ENCODE results near the gene TLE6. TPM values are rescaled to one million over a fixed set of nuclear protein-coding genes. Genes with fewer than 3 reads are reported as not detected.

TLE6 gene
- total RNA-seq, 6 donors from 2014 or later, result 4.1 to 49.2 (median 5.4) TPM

- Histone ChIP-seq H3K9me3 (no peaks in the 10 kb centered on the region), H3K27me3 (no peaks in the 10 kb centered on the region), H3K36me3 (peaks cover 0 to 83% (median 24%) of the 10 kb centered on the region in 4 donors), H3K4me1 (no peaks in the 10 kb centered on the region), H3K4me3 (no peak overlapping the region), H3K27ac (no peak overlapping the region)
- ATAC-seq (ENCODE audit: low FRiP score in 2 of 2), result no peak
- DNase-seq, result no peak
- no peak for TF ChIP-seq POLR2A (IDR thresholded peaks at IDR 0.05)
- TF ChIP-seq POLR2AphosphoS5 (IDR thresholded peaks at IDR 0.05), result no peak
- TF ChIP-seq CTCF (IDR thresholded peaks at IDR 0.05), result no peak
- TF ChIP-seq EP300 (IDR thresholded peaks at IDR 0.05), result no peak
- WGBS, 2 donors, result 97 to 98% methylated on average over 6 of the region's 6 CpGs
Observed at GRCh38 chr19:3001235-3001800, 24.0 kb downstream of the TLE6 start.

- Histone ChIP-seq H3K27me3 (no peaks in the 10 kb centered on the region), H3K4me1 (no peaks in the 10 kb centered on the region), H3K4me3 (no peak overlapping the region), H3K36me3 (peaks cover 0 to 93% (median 32%) of the 10 kb centered on the region in 4 donors), H3K9me3 (no peaks in the 10 kb centered on the region), H3K27ac (no peak overlapping the region)
- TF ChIP-seq CTCF (IDR thresholded peaks at IDR 0.05) (no peak), POLR2A (IDR thresholded peaks at IDR 0.05) (no peak), POLR2AphosphoS5 (IDR thresholded peaks at IDR 0.05) (no peak), EP300 (IDR thresholded peaks at IDR 0.05) (no peak)
- ATAC-seq (ENCODE audit: low FRiP score in 2 of 2) (no peak), DNase-seq (no peak)
- 93 to 94% methylated on average over 7 of the region's 7 CpGs for WGBS, 2 donors
Observed at GRCh38 chr19:3003046-3003445, 25.7 kb downstream of the TLE6 start.

- TF ChIP-seq CTCF (IDR thresholded peaks at IDR 0.05) (no peak), EP300 (IDR thresholded peaks at IDR 0.05) (no peak), POLR2A (IDR thresholded peaks at IDR 0.05) (no peak), POLR2AphosphoS5 (IDR thresholded peaks at IDR 0.05) (no peak)
- no peak overlapping the region for H3K4me3 ChIP-seq
- no peaks in the 10 kb centered on the region for H3K4me1 ChIP-seq
- WGBS, 2 donors, result 86 to 99% methylated on average over 4 of the region's 4 CpGs
- no peak overlapping the region for H3K27ac ChIP-seq
- no peak for ATAC-seq (ENCODE audit: low FRiP score in 2 of 2)
- H3K9me3 ChIP-seq, result no peaks in the 10 kb centered on the region
- peaks cover 0 to 92% (median 39%) of the 10 kb centered on the region in 4 donors for H3K36me3 ChIP-seq
- no peak for DNase-seq
- no peaks in the 10 kb centered on the region for H3K27me3 ChIP-seq
Observed at GRCh38 chr19:3004522-3004921, 27.2 kb downstream of the TLE6 start.

- H3K4me1 ChIP-seq, result no peaks in the 10 kb centered on the region
- 85 to 91% methylated on average over 9 to 18 of the region's 18 CpGs for WGBS, 2 donors
- no peak for DNase-seq
- no peaks in the 10 kb centered on the region for H3K9me3 ChIP-seq
- no peak for TF ChIP-seq POLR2AphosphoS5 (IDR thresholded peaks at IDR 0.05)
- no peak for TF ChIP-seq POLR2A (IDR thresholded peaks at IDR 0.05)
- no peak for TF ChIP-seq CTCF (IDR thresholded peaks at IDR 0.05)
- no peak for TF ChIP-seq EP300 (IDR thresholded peaks at IDR 0.05)
- no peak overlapping the region for H3K27ac ChIP-seq
- no peaks in the 10 kb centered on the region for H3K27me3 ChIP-seq
- H3K4me3 ChIP-seq, result no peak overlapping the region
- ATAC-seq (ENCODE audit: low FRiP score in 2 of 2), result no peak
- peaks cover 0 to 94% (median 43%) of the 10 kb centered on the region in 4 donors for H3K36me3 ChIP-seq
Observed at GRCh38 chr19:3005345-3005744, 28.0 kb downstream of the TLE6 start.

All from upper lobe of left lung (tissue), 6 donors.